A673 (cell line): ENCODE data around the gene ZBED6. TPM values are rescaled to one million over a fixed set of nuclear protein-coding genes. Genes with fewer than 3 reads are reported as not detected.
"Not testable (repeated sequence)": the region's sequence is repeated elsewhere in the genome, so short reads cannot be mapped to it uniquely, and the experiment has no call there.

Experiments used
- BruUV-seq: library from RNA; stranded (reverse); fragments of 400-500 nt; replicated peaks from 2 replicates; lab custom pipeline; 2021; lab: Mats Ljungman, UMichigan
- CTCF ChIA-PET: fragments of 300-600 bp; sonication (Branson Sonifier 250); formaldehyde crosslinking; loops from one replicate; lab custom pipeline; 2022; ENCODE audit warnings: antibody characterized with exemption; lab: Charles Lee
- POLR2A ChIA-PET: fragments of 300-600 bp; sonication (Branson Sonifier 250); formaldehyde crosslinking; loops from one replicate; lab custom pipeline; 2022; ENCODE audit warnings: antibody characterized with exemption; ENCODE audit not compliant: low non-redundant PET; lab: Charles Lee
- DNase-seq: peaks from one replicate; pipeline ENCODE4 v3.0.0-alpha.2; 2015; ENCODE audit warnings: low spot score
- H3K27ac ChIP-seq: fragments of 200-600 bp; sonication (generic); 2 replicates; pipeline ENCODE4 v1.5.1; 2016; ENCODE audit warnings: mixed run types, low read depth, mild to moderate bottlenecking, mixed read lengths, antibody characterized with exemption, low read length; ENCODE audit not compliant: poor library complexity, severe bottlenecking
- H3K27me3 ChIP-seq: fragments of 200-600 bp; sonication (generic); replicated peaks from 2 replicates; pipeline ENCODE4 v1.6.1; 2017; ENCODE audit warnings: mixed run types, low read depth, mild to moderate bottlenecking, mixed read lengths, antibody characterized with exemption, low read length; ENCODE audit not compliant: insufficient read depth, poor library complexity
- H3K36me3 ChIP-seq: fragments of 200-600 bp; sonication (generic); 2 replicates; pipeline ENCODE4 v1.6.1; 2016; ENCODE audit warnings: mixed run types, mild to moderate bottlenecking, mixed read lengths, antibody characterized with exemption, low read length; ENCODE audit not compliant: insufficient read depth, poor library complexity, severe bottlenecking
- H3K4me1 ChIP-seq: fragments of 200-600 bp; sonication (generic); 2 replicates; pipeline ENCODE4 v1.6.1; 2017; ENCODE audit warnings: mixed run types, mild to moderate bottlenecking, mixed read lengths, antibody characterized with exemption, low read length; ENCODE audit not compliant: insufficient read depth, poor library complexity, severe bottlenecking
- H3K4me3 ChIP-seq: fragments of 200-600 bp; sonication (generic); 2 replicates; pipeline ENCODE4 v1.5.1; 2016; ENCODE audit warnings: low read depth, mixed run types, mild to moderate bottlenecking, mixed read lengths, low read length; ENCODE audit not compliant: poor library complexity, severe bottlenecking
- H3K9me3 ChIP-seq: fragments of 200-600 bp; sonication (generic); 2 replicates; pipeline ENCODE4 v1.6.1; 2016; ENCODE audit warnings: mixed run types, low read depth, mild to moderate bottlenecking, mixed read lengths, antibody characterized with exemption, low read length; ENCODE audit not compliant: poor library complexity, severe bottlenecking
- EZH2 ChIP-seq: fragments of 200-600 bp; sonication (generic); IDR thresholded peaks from 2 replicates; pipeline ENCODE4 v1.6.1; 2017; ENCODE audit warnings: borderline replicate concordance, low read depth, mild to moderate bottlenecking, mixed read lengths, antibody characterized with exemption, low read length; ENCODE audit not compliant: poor library complexity, severe bottlenecking
- intact Hi-C: fragments of 100-400 bp; cut with micrococcal nuclease; formaldehyde crosslinking; loops from one replicate; pipeline ENCODE4 v1.10.0; 2022; ENCODE audit not compliant: unreplicated experiment
- total RNA-seq: library from RNA; stranded (reverse); gene quantifications from 2 replicates; pipeline ENCODE4 v1.2.3, GENCODE V29; 2021
- TF ChIP-seq, protein P1 (sequence below): fragments of 300-800, 200-600 bp; sonication (generic); conservative IDR thresholded peaks from 2 replicates; pipeline ENCODE4 v1.5.1; 2017; ENCODE audit warnings: low read depth, mild to moderate bottlenecking, antibody characterized with exemption, low read length, moderate library complexity, mixed read lengths

The ZBED6 gene
- total RNA-seq, 1 experiment from 2014 or later, result 29.6 TPM

- H3K27ac ChIP-seq, result no peak overlapping the region
- H3K9me3 ChIP-seq, result no peaks in the 10 kb centered on the region
- H3K4me3 ChIP-seq, result no peak overlapping the region
- no peaks in the 10 kb centered on the region for H3K27me3 ChIP-seq
- no peaks in the 10 kb centered on the region for H3K4me1 ChIP-seq
- no peak for TF ChIP-seq EZH2
- TF ChIP-seq, protein P1, sequence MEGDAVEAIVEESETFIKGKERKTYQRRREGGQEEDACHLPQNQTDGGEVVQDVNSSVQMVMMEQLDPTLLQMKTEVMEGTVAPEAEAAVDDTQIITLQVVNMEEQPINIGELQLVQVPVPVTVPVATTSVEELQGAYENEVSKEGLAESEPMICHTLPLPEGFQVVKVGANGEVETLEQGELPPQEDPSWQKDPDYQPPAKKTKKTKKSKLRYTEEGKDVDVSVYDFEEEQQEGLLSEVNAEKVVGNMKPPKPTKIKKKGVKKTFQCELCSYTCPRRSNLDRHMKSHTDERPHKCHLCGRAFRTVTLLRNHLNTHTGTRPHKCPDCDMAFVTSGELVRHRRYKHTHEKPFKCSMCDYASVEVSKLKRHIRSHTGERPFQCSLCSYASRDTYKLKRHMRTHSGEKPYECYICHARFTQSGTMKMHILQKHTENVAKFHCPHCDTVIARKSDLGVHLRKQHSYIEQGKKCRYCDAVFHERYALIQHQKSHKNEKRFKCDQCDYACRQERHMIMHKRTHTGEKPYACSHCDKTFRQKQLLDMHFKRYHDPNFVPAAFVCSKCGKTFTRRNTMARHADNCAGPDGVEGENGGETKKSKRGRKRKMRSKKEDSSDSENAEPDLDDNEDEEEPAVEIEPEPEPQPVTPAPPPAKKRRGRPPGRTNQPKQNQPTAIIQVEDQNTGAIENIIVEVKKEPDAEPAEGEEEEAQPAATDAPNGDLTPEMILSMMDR, result no peak
- peaks cover 87% of the 10 kb centered on the region for H3K36me3 ChIP-seq
- no peak for DNase-seq
- BruUV-seq, result no TSS peak
- intact Hi-C loops, result no loop called here
- ChIA-PET CTCF (no interaction called here), POLR2A (no interaction called here)
Measured at GRCh38 chr1:203828002-203828401, 32.6 kb downstream of the ZBED6 start.

DNA sequence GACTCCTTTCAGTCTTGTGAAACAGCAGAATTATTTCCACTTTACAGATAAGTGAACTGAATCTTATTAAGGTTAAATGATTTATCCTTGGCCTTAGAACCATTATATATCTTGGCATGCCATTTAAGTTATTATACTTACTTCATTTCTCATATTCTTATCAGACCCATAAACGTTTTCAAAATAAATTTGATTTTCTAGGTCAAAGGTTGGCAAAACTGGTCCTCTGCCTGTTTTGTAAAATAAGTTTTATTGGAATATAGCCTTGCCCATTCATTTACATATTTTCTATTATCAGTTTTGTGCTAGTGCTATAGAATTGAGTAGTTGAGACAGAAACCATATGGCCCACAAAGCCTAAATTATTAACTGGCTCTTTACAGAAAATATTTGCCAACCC is 33.1 kb downstream of the ZBED6 start:
- Histone ChIP-seq H3K4me3 (no peak overlapping the region), H3K27me3 (no peaks in the 10 kb centered on the region), H3K36me3 (peaks cover 85% of the 10 kb centered on the region), H3K4me1 (no peaks in the 10 kb centered on the region), H3K9me3 (no peaks in the 10 kb centered on the region), H3K27ac (no peak overlapping the region)
- DNase-seq, result no peak
- TF ChIP-seq, protein P1, result no peak
- TF ChIP-seq EZH2, result no peak
- no TSS peak for BruUV-seq
- ChIA-PET POLR2A (interaction anchor here (0.6 kb wide), 1 partner anchor 47 kb away, joined by 3 read pairs; no protein-coding TSS in a partner anchor), CTCF (interaction anchor here (0.6 kb wide), 1 partner anchor 207 kb away, joined by 5 read pairs; no protein-coding TSS in a partner anchor)
- intact Hi-C loops, result no loop called here

GRCh38 chr1:203829247-203829646 is 33.8 kb downstream of the ZBED6 start:
- H3K27me3 ChIP-seq, H3K4me3 ChIP-seq, DNase-seq, CTCF ChIA-PET, H3K27ac ChIP-seq, H3K4me1 ChIP-seq, BruUV-seq, intact Hi-C loops, H3K9me3 ChIP-seq: not testable (repeated sequence)
- POLR2A ChIA-PET, result interaction anchor here (0.6 kb wide), 1 partner anchor 46 kb away, joined by 3 read pairs; no protein-coding TSS in a partner anchor
- H3K36me3 ChIP-seq, result peaks cover 87% of the 10 kb centered on the region

DNA sequence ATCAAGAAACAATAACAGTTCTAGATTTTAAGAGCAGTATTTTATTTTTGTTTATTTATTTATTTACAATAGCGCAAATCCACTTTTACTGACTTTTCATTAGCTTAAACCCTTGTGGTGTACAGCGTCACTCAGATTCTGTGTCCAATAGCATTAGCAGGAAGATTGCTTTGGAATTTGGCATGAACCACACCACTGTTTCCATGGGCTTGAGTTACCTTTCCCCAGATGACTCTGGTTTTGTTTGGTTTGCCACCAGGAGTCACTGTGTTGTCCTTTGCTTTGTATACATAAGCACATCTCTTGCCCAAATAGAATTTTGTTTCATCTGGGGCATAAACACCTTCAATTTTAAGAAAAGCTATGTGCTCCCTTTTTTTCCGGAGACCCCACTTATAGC is 40.1 kb downstream of the ZBED6 start:
- Histone ChIP-seq H3K36me3 (peaks cover 96% of the 10 kb centered on the region), H3K27ac (no peak overlapping the region), H3K9me3 (no peaks in the 10 kb centered on the region), H3K4me1 (peaks cover 8% of the 10 kb centered on the region), H3K4me3 (no peak overlapping the region), H3K27me3 (no peaks in the 10 kb centered on the region)
- TF ChIP-seq EZH2, result no peak
- TF ChIP-seq, protein P1, result 0 out of 2 replicates have a peak, but pooled peaks have one; percentile 26
- ChIA-PET CTCF (no interaction called here), POLR2A (no interaction called here)
- no peak for DNase-seq
- no TSS peak for BruUV-seq
- intact Hi-C loops, result no loop called here
